Activated B cell treated with CpG ODN at 0.5 μM for 24 hours (primary cell): ENCODE results near the gene EGLN3. TPM values are rescaled to one million over a fixed set of nuclear protein-coding genes. Genes with fewer than 3 reads are reported as not detected.

Experiments
- ATAC-seq: fragments of 200-7000 bp; cut with Tn5 transposase; one replicate; pipeline ENCODE4 v1.10.0; 2021; ENCODE audit warnings: low read depth, mild to moderate bottlenecking, moderate library complexity
- CTCF ChIA-PET: fragments of 350-600 bp; sonication (Branson Sonifier 250); formaldehyde crosslinking; loops from one replicate; lab custom pipeline; 2021; ENCODE audit warnings: antibody characterized with exemption; lab: Charles Lee
- POLR2A ChIA-PET: fragments of 350-600 bp; sonication (Branson Sonifier 250); formaldehyde crosslinking; loops from one replicate; lab custom pipeline; 2021; ENCODE audit warnings: antibody characterized with exemption; lab: Charles Lee
- DNase-seq: peaks from one replicate; pipeline ENCODE4 v3.0.0; 2022
- H3K27ac Mint-ChIP-seq: one replicate; pipeline ENCODE4 v1.8.0; 2020; ENCODE audit warnings: mixed read lengths
- H3K27me3 Mint-ChIP-seq: one replicate; pipeline ENCODE4 v1.8.0; 2021; ENCODE audit warnings: mixed read lengths
- H3K36me3 Mint-ChIP-seq: one replicate; pipeline ENCODE4 v1.8.0; 2021; ENCODE audit warnings: low read depth, mixed read lengths
- H3K4me1 Mint-ChIP-seq: one replicate; pipeline ENCODE4 v1.8.0; 2021; ENCODE audit warnings: mixed read lengths
- H3K4me3 Mint-ChIP-seq: one replicate; pipeline ENCODE4 v1.8.0; 2020; ENCODE audit warnings: mild to moderate bottlenecking, mixed read lengths
- H3K9me3 Mint-ChIP-seq: one replicate; pipeline ENCODE4 v1.8.0; 2020; ENCODE audit warnings: mixed read lengths
- CTCF ChIP-seq: fragments of 200-600 bp; IDR thresholded peaks from one replicate; pipeline ENCODE4 v1.8.0; 2022; ENCODE audit warnings: antibody characterized with exemption, mild to moderate bottlenecking
- intact Hi-C: fragments of 100-400 bp; cut with micrococcal nuclease; formaldehyde crosslinking; loops from one replicate; pipeline ENCODE4 v1.15.1; 2024
- total RNA-seq: library from RNA; stranded (reverse); gene quantifications from 2 replicates; pipeline ENCODE4 v1.2.3, GENCODE V29; 2022

Gene EGLN3
- total RNA-seq, 1 donor from 2014 or later, result 0.33 TPM

GRCh38 chr14:33934938-33935337 is 15.9 kb downstream of the EGLN3 start:
- H3K4me1 Mint-ChIP-seq, result no peaks in the 10 kb centered on the region
- ChIA-PET CTCF (no interaction called here), POLR2A (no interaction called here)

GRCh38 chr14:33934043-33934750 is 16.7 kb downstream of the EGLN3 start:
- H3K27me3 Mint-ChIP-seq, result no peaks in the 10 kb centered on the region
- no peaks in the 10 kb centered on the region for H3K4me1 Mint-ChIP-seq
- no peaks in the 10 kb centered on the region for H3K9me3 Mint-ChIP-seq
- TF ChIP-seq CTCF, result no peak
- H3K4me3 Mint-ChIP-seq, result no peak overlapping the region
- CTCF ChIA-PET, result no interaction called here
- no peak for DNase-seq
- intact Hi-C loops, result no loop called here
- POLR2A ChIA-PET, result no interaction called here
- no peak overlapping the region for H3K27ac Mint-ChIP-seq
- no peaks in the 10 kb centered on the region for H3K36me3 Mint-ChIP-seq
- no peak for ATAC-seq

More at GRCh38 chr14:33934938-33935337, 15.9 kb downstream of the EGLN3 start:
- no peak for TF ChIP-seq CTCF
- intact Hi-C loops, result no loop called here
- Mint-ChIP-seq H3K4me3 (no peak overlapping the region), H3K27ac (no peak overlapping the region), H3K9me3 (no peaks in the 10 kb centered on the region), H3K27me3 (no peaks in the 10 kb centered on the region), H3K36me3 (no peaks in the 10 kb centered on the region)
- no peak for DNase-seq
- ATAC-seq, result no peak

- Mint-ChIP-seq H3K4me1 (no peaks in the 10 kb centered on the region), H3K9me3 (no peaks in the 10 kb centered on the region), H3K27me3 (no peaks in the 10 kb centered on the region), H3K4me3 (no peak overlapping the region), H3K36me3 (no peaks in the 10 kb centered on the region), H3K27ac (no peak overlapping the region)
- intact Hi-C loops, result no loop called here
- POLR2A ChIA-PET, result interaction anchor here (0.6 kb wide), 1 partner anchor 21 kb away, joined by 5 read pairs; no protein-coding TSS in a partner anchor
- CTCF ChIA-PET, result no interaction called here
- no peak for ATAC-seq
- TF ChIP-seq CTCF, result no peak
- DNase-seq, result no peak
Observed at GRCh38 chr14:33933386-33933933, 17.4 kb downstream of the EGLN3 start.

GRCh38 chr14:33932576-33933345 is 18.1 kb downstream of the EGLN3 start:
- CTCF ChIA-PET, result no interaction called here
- POLR2A ChIA-PET, result interaction anchor here (0.6 kb wide), 1 partner anchor 20 kb away, joined by 5 read pairs; no protein-coding TSS in a partner anchor
- no peaks in the 10 kb centered on the region for H3K27me3 Mint-ChIP-seq
- H3K4me3 Mint-ChIP-seq, result no peak overlapping the region
- no peaks in the 10 kb centered on the region for H3K9me3 Mint-ChIP-seq
- no peak for DNase-seq
- no peak for TF ChIP-seq CTCF
- H3K36me3 Mint-ChIP-seq, result no peaks in the 10 kb centered on the region
- H3K27ac Mint-ChIP-seq, result no peak overlapping the region
- no peak for ATAC-seq
- H3K4me1 Mint-ChIP-seq, result no peaks in the 10 kb centered on the region
- intact Hi-C loops, result no loop called here

- ChIA-PET CTCF (no interaction called here), POLR2A (no interaction called here)
- TF ChIP-seq CTCF, result no peak
- ATAC-seq (no peak), DNase-seq (no peak)
- H3K9me3 Mint-ChIP-seq, result no peaks in the 10 kb centered on the region
- no peaks in the 10 kb centered on the region for H3K27me3 Mint-ChIP-seq
- H3K4me3 Mint-ChIP-seq, result no peak overlapping the region
- H3K36me3 Mint-ChIP-seq, result no peaks in the 10 kb centered on the region
- intact Hi-C loops, result no loop called here
- H3K4me1 Mint-ChIP-seq, result no peaks in the 10 kb centered on the region
- no peak overlapping the region for H3K27ac Mint-ChIP-seq
Observed at GRCh38 chr14:33932033-33932432, 18.8 kb downstream of the EGLN3 start.
